ENCODE results near the gene NME7.

Gene NME7

GRCh38 chr1:169240449-169241232 lies 127.0 kb downstream of the NME7 start:
- ATAC-seq (peak; percentile 73), DNase-seq (no peak)
- H3K4me1 Mint-ChIP-seq, result peaks cover 14% of the 10 kb centered on the region
- no peaks in the 10 kb centered on the region for H3K27me3 Mint-ChIP-seq
- H3K4me3 Mint-ChIP-seq, result no peak overlapping the region
- no peak overlapping the region for H3K27ac Mint-ChIP-seq
- H3K9me3 Mint-ChIP-seq, result no peaks in the 10 kb centered on the region

GRCh38 chr1:169236880-169237279 lies 130.7 kb downstream of the NME7 start:
- ATAC-seq, result no peak
- Mint-ChIP-seq H3K9me3 (no peaks in the 10 kb centered on the region), H3K4me1 (peaks cover 14% of the 10 kb centered on the region), H3K27me3 (no peaks in the 10 kb centered on the region), H3K4me3 (no peak overlapping the region), H3K27ac (no peak overlapping the region)
- DNase-seq, result no peak

GRCh38 chr1:169236143-169236542 lies 131.5 kb downstream of the NME7 start:
- DNase-seq, result no peak
- H3K9me3 Mint-ChIP-seq, result no peaks in the 10 kb centered on the region
- peaks cover 14% of the 10 kb centered on the region for H3K4me1 Mint-ChIP-seq
- no peak overlapping the region for H3K27ac Mint-ChIP-seq
- no peaks in the 10 kb centered on the region for H3K27me3 Mint-ChIP-seq
- no peak overlapping the region for H3K4me3 Mint-ChIP-seq
- ATAC-seq, result no peak

GRCh38 chr1:169235568-169235967 lies 132.0 kb downstream of the NME7 start:
- ATAC-seq, result no peak
- no peak for DNase-seq
- Mint-ChIP-seq H3K4me3 (no peak overlapping the region), H3K27me3 (no peaks in the 10 kb centered on the region), H3K9me3 (no peaks in the 10 kb centered on the region), H3K4me1 (peaks cover 14% of the 10 kb centered on the region), H3K27ac (no peak overlapping the region)

GRCh38 chr1:169234780-169235179 lies 132.8 kb downstream of the NME7 start:
- H3K9me3 Mint-ChIP-seq, result no peaks in the 10 kb centered on the region
- H3K4me3 Mint-ChIP-seq, result no peak overlapping the region
- H3K27me3 Mint-ChIP-seq, result no peaks in the 10 kb centered on the region
- ATAC-seq, result no peak
- H3K27ac Mint-ChIP-seq, result peak overlapping the region in 1 of 2 donors; percentile 23
- no peak for DNase-seq
- H3K4me1 Mint-ChIP-seq, result peaks cover 14% of the 10 kb centered on the region

- H3K4me3 Mint-ChIP-seq, result no peak overlapping the region
- DNase-seq (no peak), ATAC-seq (no peak)
- H3K9me3 Mint-ChIP-seq, result no peaks in the 10 kb centered on the region
- H3K27ac Mint-ChIP-seq, result no peak overlapping the region
- H3K27me3 Mint-ChIP-seq, result no peaks in the 10 kb centered on the region
- H3K4me1 Mint-ChIP-seq, result peaks cover 9% of the 10 kb centered on the region
Observed at GRCh38 chr1:169217636-169218035, 150.0 kb downstream of the NME7 start.

- no peak overlapping the region for H3K4me3 Mint-ChIP-seq
- ATAC-seq (no peak), DNase-seq (no peak)
- H3K4me1 Mint-ChIP-seq, result peaks cover 9% of the 10 kb centered on the region
- H3K27me3 Mint-ChIP-seq, result no peaks in the 10 kb centered on the region
- H3K9me3 Mint-ChIP-seq, result no peaks in the 10 kb centered on the region
- no peak overlapping the region for H3K27ac Mint-ChIP-seq
Observed at GRCh38 chr1:169214598-169214997, 153.0 kb downstream of the NME7 start.

GRCh38 chr1:169212088-169212487 lies 155.5 kb downstream of the NME7 start:
- H3K4me1 Mint-ChIP-seq, result no peaks in the 10 kb centered on the region
- H3K4me3 Mint-ChIP-seq, result no peak overlapping the region
- no peak overlapping the region for H3K27ac Mint-ChIP-seq
- H3K9me3 Mint-ChIP-seq, result no peaks in the 10 kb centered on the region
- ATAC-seq (no peak), DNase-seq (no peak)
- H3K27me3 Mint-ChIP-seq, result no peaks in the 10 kb centered on the region

GRCh38 chr1:169207797-169208520 lies 159.6 kb downstream of the NME7 start:
- Mint-ChIP-seq H3K9me3 (no peaks in the 10 kb centered on the region), H3K4me3 (no peak overlapping the region), H3K4me1 (no peaks in the 10 kb centered on the region), H3K27me3 (no peaks in the 10 kb centered on the region), H3K27ac (no peak overlapping the region)
- ATAC-seq (no peak), DNase-seq (no peak)

- no peak overlapping the region for H3K4me3 Mint-ChIP-seq
- H3K4me1 Mint-ChIP-seq, result no peaks in the 10 kb centered on the region
- DNase-seq (no peak), ATAC-seq (no peak)
- no peak overlapping the region for H3K27ac Mint-ChIP-seq
- H3K27me3 Mint-ChIP-seq, result no peaks in the 10 kb centered on the region
- no peaks in the 10 kb centered on the region for H3K9me3 Mint-ChIP-seq
Observed at GRCh38 chr1:169204157-169204556, 163.4 kb downstream of the NME7 start.

GRCh38 chr1:169202791-169203665 lies 164.6 kb downstream of the NME7 start:
- ATAC-seq (no peak), DNase-seq (no peak)
- no peaks in the 10 kb centered on the region for H3K4me1 Mint-ChIP-seq

GRCh38 chr1:169201084-169201619 lies 166.4 kb downstream of the NME7 start:
- Mint-ChIP-seq H3K4me3 (no peak overlapping the region), H3K4me1 (no peaks in the 10 kb centered on the region), H3K27me3 (no peaks in the 10 kb centered on the region), H3K9me3 (no peaks in the 10 kb centered on the region), H3K27ac (no peak overlapping the region)
- no peak for ATAC-seq
- no peak for DNase-seq

More at GRCh38 chr1:169202791-169203665, 164.6 kb downstream of the NME7 start:
- H3K9me3 Mint-ChIP-seq, result no peaks in the 10 kb centered on the region
- H3K27ac Mint-ChIP-seq, result peak overlapping the region in 1 of 2 donors; percentile 8
- H3K4me3 Mint-ChIP-seq, result no peak overlapping the region
- no peaks in the 10 kb centered on the region for H3K27me3 Mint-ChIP-seq

- no peaks in the 10 kb centered on the region for H3K27me3 Mint-ChIP-seq
- H3K9me3 Mint-ChIP-seq, result no peaks in the 10 kb centered on the region
- no peaks in the 10 kb centered on the region for H3K4me1 Mint-ChIP-seq
- ATAC-seq (no peak), DNase-seq (no peak)
- no peak overlapping the region for H3K27ac Mint-ChIP-seq
- no peak overlapping the region for H3K4me3 Mint-ChIP-seq
Observed at GRCh38 chr1:169200319-169200718, 167.3 kb downstream of the NME7 start.

GRCh38 chr1:169196581-169196980 lies 171.0 kb downstream of the NME7 start:
- DNase-seq (no peak), ATAC-seq (no peak)
- Mint-ChIP-seq H3K27me3 (no peaks in the 10 kb centered on the region), H3K9me3 (no peaks in the 10 kb centered on the region), H3K4me1 (no peaks in the 10 kb centered on the region), H3K27ac (no peak overlapping the region), H3K4me3 (no peak overlapping the region)

- H3K27ac Mint-ChIP-seq, result no peak overlapping the region
Observed at GRCh38 chr1:169196161-169196560, 171.4 kb downstream of the NME7 start.

More at GRCh38 chr1:169196161-169196560, 171.4 kb downstream of the NME7 start:
- H3K27me3 Mint-ChIP-seq, result no peaks in the 10 kb centered on the region
- DNase-seq, result no peak
- H3K9me3 Mint-ChIP-seq, result no peaks in the 10 kb centered on the region
- H3K4me1 Mint-ChIP-seq, result no peaks in the 10 kb centered on the region
- ATAC-seq, result no peak
- H3K4me3 Mint-ChIP-seq, result no peak overlapping the region
